Psoas muscle (tissue), 8 donors: ENCODE results near the gene FPGS. TPM values are rescaled to one million over a fixed set of nuclear protein-coding genes. Genes with fewer than 3 reads are reported as not detected.

Source experiments
- ATAC-seq, 4 donors: fragments of 200-7000 bp; cut with Tn5 transposase; one replicate each; pipeline ENCODE4 v1.9.1; 2020; ENCODE audit warnings: moderate library complexity in 3 of 4, mild to moderate bottlenecking in 2 of 4
- DNase-seq, 2 donors: peaks; one replicate each; pipeline ENCODE4 v3.0.0-alpha.2; 2020
- H3K27ac ChIP-seq: fragments of 200-600 bp; one replicate; pipeline ENCODE4 v1.8.0; 2022
- H3K27me3 ChIP-seq, 3 donors: fragments of 200-600 bp in 1 of 3; one replicate each; pipeline versions ENCODE4 v1.6.1 to v1.8.0; 2013 to 2022; ENCODE audit warnings: low read length in 2 of 3, mild to moderate bottlenecking in 2 of 3, moderate library complexity in 1 of 3; ENCODE audit not compliant: insufficient read depth in 3 of 3
- H3K36me3 ChIP-seq, 2 donors: fragments of 200-600 bp in 1 of 2; one replicate each; pipeline versions ENCODE4 v1.6.1 to v1.8.0; 2013 to 2022; ENCODE audit warnings: low read depth in 1 of 2, mild to moderate bottlenecking in 1 of 2, moderate library complexity in 1 of 2; ENCODE audit not compliant: insufficient read depth in 1 of 2
- H3K4me1 ChIP-seq: fragments of 200-600 bp; one replicate; pipeline ENCODE4 v1.8.0; 2022
- H3K4me3 ChIP-seq: fragments of 200-600 bp; one replicate; pipeline ENCODE4 v1.8.0; 2022; ENCODE audit warnings: mild to moderate bottlenecking
- H3K9me3 ChIP-seq: fragments of 200-600 bp; one replicate; pipeline ENCODE4 v1.8.0; 2022
- WGBS, 3 donors: extraction: QIAGEN DNeasy Blood & Tissue Kit; methylation state at CpG; one replicate each; pipeline versions ENCODE4 v1.1.6 to v1.1.7; 2013; 5-methylcytosine and 5-hydroxymethylcytosine counted together
- intact Hi-C, 2 donors: fragments of 100-400 bp; cut with DNase I; formaldehyde crosslinking; loops; one replicate each; pipeline versions ENCODE4 v1.11.0 to v1.14.2; 2022
- polyA plus RNA-seq, 3 donors: library from polyadenylated mRNA; stranded (reverse); fragments of 200-250 nt; gene quantifications; one replicate each; pipeline ENCODE4 v1.2.3, GENCODE V29; 2013
- total RNA-seq, 4 donors: library from RNA; stranded (reverse); fragmentation: NEBNext Ultra II Directional in 2 of 4; extraction: Animal tissue kit (Norgen Biotek cat#: 25700) in 2 of 4; gene quantifications; one replicate each; pipeline versions ENCODE4 v1.2.1 to v1.2.4, GENCODE V29; 2021 to 2023
- TF ChIP-seq, protein P1 (sequence below): fragments of 200-600 bp; IDR thresholded peaks from one replicate; pipeline ENCODE4 v1.8.0; 2022; ENCODE audit warnings: antibody characterized with exemption
- donor health status: healthy with polysubstance abuse.
- donor health status: DM: no; HTN: no; CAD: no; lungs with moderate emphysema.
- donor health status: Bipolar disorder and iron deficiency.
- donor health status: healthy.
- donor health status: DM: yes; HTN: yes; CAD: no.
- donor health status: DM: no; HTN: no; CAD: no.
- donor health status: DM: no; HTN: no; CAD: no.
- donor health status: DM: yes; HTN: yes; CAD: no.

The FPGS gene
- total and polyA plus RNA-seq, 7 donors, result 21.9 to 61.9 (median 39.7) TPM

DNA sequence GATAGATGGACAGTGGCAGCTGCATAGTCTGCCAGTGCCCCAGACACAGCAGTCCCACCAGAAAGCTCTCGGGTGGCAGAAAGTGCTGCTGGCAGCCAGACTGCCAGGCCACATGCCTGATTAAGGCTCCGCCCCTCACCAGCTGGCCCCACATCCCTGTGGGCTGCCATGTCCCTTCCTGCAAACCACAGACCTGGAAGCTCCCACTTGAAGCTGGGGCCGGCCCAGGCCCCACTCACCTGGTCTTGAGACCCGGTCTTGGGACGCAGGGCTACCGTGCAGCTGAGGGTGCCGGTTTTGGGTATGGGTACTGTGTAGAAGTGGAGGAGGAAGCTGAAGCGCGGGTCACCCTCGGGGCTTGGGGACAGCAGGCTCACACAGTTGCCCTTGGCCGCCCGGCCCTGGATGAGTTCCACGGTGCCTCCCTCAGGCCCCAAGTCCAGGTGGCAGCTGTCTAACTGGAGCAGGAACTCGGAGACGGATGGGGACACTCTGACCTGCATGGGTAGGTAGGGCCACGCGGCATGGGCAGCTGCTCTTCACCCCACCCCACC is 15.3 kb downstream of the FPGS start:
- peak; percentile 62 to 84 (median 68) for ATAC-seq
- 29 to 46% (median 38%) methylated on average over 17 of the region's 17 CpGs for WGBS, 3 donors

DNA sequence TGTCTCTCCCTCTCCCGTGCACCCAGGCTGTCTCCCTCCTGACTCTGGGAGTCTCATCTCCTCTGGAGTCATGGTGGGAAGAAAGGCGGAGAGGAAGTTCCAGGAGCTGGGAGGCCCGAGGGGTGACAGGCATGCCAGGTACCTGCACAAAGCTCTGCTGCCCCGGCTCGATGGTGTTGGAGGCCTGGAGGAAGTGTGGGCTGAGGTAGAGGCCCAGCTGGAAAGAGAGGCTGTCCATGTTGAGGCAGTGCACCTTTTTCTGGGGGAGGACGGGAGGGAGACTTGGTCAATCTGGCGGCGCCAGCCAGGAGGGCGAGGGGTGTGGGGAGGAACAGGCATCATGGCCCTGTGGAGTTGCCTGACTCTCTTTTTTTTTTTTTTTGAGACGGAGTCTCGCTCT is 15.9 kb downstream of the FPGS start:
- intact Hi-C loops, result no loop called here
- Histone ChIP-seq H3K4me3 (no peak overlapping the region), H3K27ac (peak overlapping the region; percentile 78), H3K4me1 (peaks cover 23% of the 10 kb centered on the region), H3K36me3 (peaks cover 3 to 80% of the 10 kb centered on the region in 2 donors), H3K9me3 (no peaks in the 10 kb centered on the region), H3K27me3 (no peaks in the 10 kb centered on the region)
- TF ChIP-seq, protein P1, sequence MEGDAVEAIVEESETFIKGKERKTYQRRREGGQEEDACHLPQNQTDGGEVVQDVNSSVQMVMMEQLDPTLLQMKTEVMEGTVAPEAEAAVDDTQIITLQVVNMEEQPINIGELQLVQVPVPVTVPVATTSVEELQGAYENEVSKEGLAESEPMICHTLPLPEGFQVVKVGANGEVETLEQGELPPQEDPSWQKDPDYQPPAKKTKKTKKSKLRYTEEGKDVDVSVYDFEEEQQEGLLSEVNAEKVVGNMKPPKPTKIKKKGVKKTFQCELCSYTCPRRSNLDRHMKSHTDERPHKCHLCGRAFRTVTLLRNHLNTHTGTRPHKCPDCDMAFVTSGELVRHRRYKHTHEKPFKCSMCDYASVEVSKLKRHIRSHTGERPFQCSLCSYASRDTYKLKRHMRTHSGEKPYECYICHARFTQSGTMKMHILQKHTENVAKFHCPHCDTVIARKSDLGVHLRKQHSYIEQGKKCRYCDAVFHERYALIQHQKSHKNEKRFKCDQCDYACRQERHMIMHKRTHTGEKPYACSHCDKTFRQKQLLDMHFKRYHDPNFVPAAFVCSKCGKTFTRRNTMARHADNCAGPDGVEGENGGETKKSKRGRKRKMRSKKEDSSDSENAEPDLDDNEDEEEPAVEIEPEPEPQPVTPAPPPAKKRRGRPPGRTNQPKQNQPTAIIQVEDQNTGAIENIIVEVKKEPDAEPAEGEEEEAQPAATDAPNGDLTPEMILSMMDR, result no peak
- ATAC-seq, result no peak
- WGBS, 3 donors, result 90 to 91% (median 90%) methylated on average over 9 to 11 of the region's 11 CpGs
- DNase-seq, result no peak

More for the DNA sequence above, 15.3 kb downstream of the FPGS start:
- Histone ChIP-seq H3K27me3 (no peaks in the 10 kb centered on the region), H3K9me3 (no peaks in the 10 kb centered on the region), H3K27ac (peak overlapping the region; percentile 78), H3K36me3 (peaks cover 3 to 83% of the 10 kb centered on the region in 2 donors), H3K4me1 (peaks cover 23% of the 10 kb centered on the region), H3K4me3 (no peak overlapping the region)
- intact Hi-C loops, result no loop called here
- DNase-seq, result peak in 1 of 2 donors; percentile 68
- TF ChIP-seq, protein P1, result no peak

DNA sequence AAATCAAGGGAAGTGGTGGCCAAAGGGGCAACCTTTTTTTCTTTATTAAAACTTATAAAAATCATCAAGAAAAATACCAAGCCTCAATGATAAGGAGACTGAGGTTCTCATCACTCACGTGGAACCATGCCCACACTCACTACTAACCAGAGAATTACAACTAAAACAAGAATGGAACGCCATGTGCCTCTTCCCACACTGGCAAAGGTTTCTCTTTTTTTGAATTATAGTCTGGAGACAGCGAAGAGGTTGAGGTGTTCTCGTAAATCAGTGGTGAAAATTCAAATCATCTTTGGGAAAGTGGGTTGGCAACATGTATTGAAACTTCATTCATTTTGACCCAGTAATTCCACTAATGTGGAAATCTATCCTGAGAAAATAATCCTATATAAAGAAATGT is 19.4 kb downstream of the FPGS start:
- WGBS, 3 donors, result 31 to 73% (median 46%) methylated on average over 4 of the region's 4 CpGs
- Histone ChIP-seq H3K36me3 (peaks cover 0 to 71% of the 10 kb centered on the region in 2 donors), H3K27me3 (no peaks in the 10 kb centered on the region), H3K4me3 (no peak overlapping the region), H3K27ac (peak overlapping the region; percentile 17), H3K9me3 (no peaks in the 10 kb centered on the region), H3K4me1 (peaks cover 32% of the 10 kb centered on the region)
- intact Hi-C loops, result no loop called here
- DNase-seq (no peak), ATAC-seq (no peak)
- TF ChIP-seq, protein P1, result no peak

DNA sequence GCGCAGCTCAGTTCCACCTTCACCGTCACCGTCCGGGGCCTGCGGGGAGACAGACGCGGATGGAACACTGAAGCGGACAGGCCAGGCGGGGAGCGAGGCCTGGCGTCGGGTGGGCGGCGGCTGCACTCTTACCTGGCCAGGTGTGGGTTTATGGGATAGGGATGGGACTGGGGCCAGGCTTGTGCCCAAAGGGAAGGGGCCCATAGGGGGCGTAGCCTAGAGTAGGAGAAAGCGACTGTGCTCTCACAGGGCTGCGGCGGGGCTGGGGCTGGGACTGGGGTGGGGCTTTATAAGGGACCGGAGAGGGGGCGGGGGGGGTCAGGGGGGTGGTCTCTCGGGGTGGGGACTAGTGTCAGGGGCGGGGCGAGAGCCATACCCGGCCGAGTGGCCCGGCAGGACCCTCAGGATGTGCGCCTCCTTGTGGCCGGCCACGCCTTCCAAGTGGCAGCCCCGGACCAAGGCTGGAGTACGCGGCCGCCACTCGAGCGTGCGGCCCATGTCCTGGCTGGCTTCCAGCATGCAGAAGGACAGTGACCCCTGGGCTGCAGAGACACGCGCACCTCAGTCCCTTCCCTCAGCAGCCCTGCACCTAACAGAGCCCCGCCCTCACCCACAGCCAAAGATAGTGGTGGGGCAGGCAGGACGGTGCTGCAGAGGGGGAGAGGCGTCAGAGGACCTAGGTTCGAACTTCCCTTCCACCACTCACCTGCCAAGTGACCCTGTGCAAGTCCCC is 22.8 kb downstream of the FPGS start:
- Histone ChIP-seq H3K4me3 (no peak overlapping the region), H3K27me3 (no peaks in the 10 kb centered on the region), H3K4me1 (peaks cover 38% of the 10 kb centered on the region), H3K9me3 (no peaks in the 10 kb centered on the region), H3K36me3 (peaks cover 0 to 48% of the 10 kb centered on the region in 2 donors), H3K27ac (no peak overlapping the region)
- TF ChIP-seq, protein P1, result peak; percentile 39
- peak in 1 of 2 donors; percentile 83 for DNase-seq
- ATAC-seq, result peak; percentile 31 to 56 (median 40)
- WGBS, 3 donors, result 46 to 60% (median 48%) methylated on average over 25 to 42 of the region's 42 CpGs
- intact Hi-C loops, result loop anchor here in 1 of 2 donors (5.0 kb wide), 1 partner anchor 962 kb away; the partner anchor contains the start of gene TBC1D13
